OCI-LY7 (cell line): ENCODE data around the gene LPCAT3. TPM values are rescaled to one million over a fixed set of nuclear protein-coding genes. Genes with fewer than 3 reads are reported as not detected.
"Not testable (repeated sequence)": the region's sequence is repeated elsewhere in the genome, so short reads cannot be mapped to it uniquely, and the experiment has no call there.

Source experiments
- BruUV-seq: library from RNA; stranded (reverse); fragments of 400-500 nt; replicated peaks from 2 replicates; lab custom pipeline; 2021; lab: Mats Ljungman, UMichigan
- CTCF ChIA-PET: fragments of 300-600 bp; sonication (Branson Sonifier 250); formaldehyde crosslinking; loops from one replicate; lab custom pipeline; 2022; ENCODE audit warnings: antibody characterized with exemption; ENCODE audit not compliant: unreplicated experiment; lab: Charles Lee
- POLR2A ChIA-PET: fragments of 300-600 bp; sonication (Branson Sonifier 250); formaldehyde crosslinking; loops from one replicate; lab custom pipeline; 2022; ENCODE audit warnings: antibody characterized with exemption; lab: Charles Lee
- DNase-seq: peaks from one replicate; pipeline ENCODE4 v3.0.0-alpha.2; 2015; ENCODE audit warnings: low spot score
- H2AFZ ChIP-seq: fragments of 200-600 bp; sonication (generic), shearing (Covaris generic); 2 replicates; pipeline ENCODE4 v1.6.1; 2014; ENCODE audit warnings: mild to moderate bottlenecking, antibody characterized with exemption, low read length, moderate library complexity
- H3K27ac ChIP-seq: fragments of 200-600 bp; sonication (generic); 2 replicates; pipeline ENCODE4 v1.5.1; 2014; ENCODE audit warnings: mixed run types, low read depth, mild to moderate bottlenecking, moderate library complexity, low read length, inconsistent platforms; ENCODE audit not compliant: poor library complexity, severe bottlenecking
- H3K36me3 ChIP-seq: fragments of 200-600 bp; sonication (generic); 2 replicates; pipeline ENCODE4 v1.6.1; 2014; ENCODE audit warnings: mild to moderate bottlenecking, antibody characterized with exemption, low read length, moderate library complexity, mixed read lengths; ENCODE audit not compliant: insufficient read depth
- H3K4me1 ChIP-seq: fragments of 200-600 bp; sonication (generic); 2 replicates; pipeline ENCODE4 v1.5.1; 2014; ENCODE audit warnings: mild to moderate bottlenecking, low read length; ENCODE audit not compliant: insufficient read depth, poor library complexity, severe bottlenecking
- H3K4me2 ChIP-seq: fragments of 200-600 bp; sonication (generic); 2 replicates; pipeline ENCODE4 v1.6.1; 2014; ENCODE audit warnings: mild to moderate bottlenecking, low read length
- H3K4me3 ChIP-seq: fragments of 200-600 bp; sonication (generic); 2 replicates; pipeline ENCODE4 v1.5.1; 2014; ENCODE audit warnings: mild to moderate bottlenecking, low read depth, low read length; ENCODE audit not compliant: poor library complexity, severe bottlenecking
- H3K79me2 ChIP-seq: fragments of 200-600 bp; sonication (generic); 2 replicates; pipeline ENCODE4 v1.6.1; 2016; ENCODE audit warnings: low read depth, mild to moderate bottlenecking, low read length, moderate library complexity, mixed read lengths; ENCODE audit not compliant: insufficient read depth
- H3K9me2 ChIP-seq: fragments of 200-600 bp; sonication (generic); 2 replicates; pipeline ENCODE4 v1.6.1; 2016; ENCODE audit warnings: mild to moderate bottlenecking, low read length, mixed read lengths; ENCODE audit not compliant: insufficient read depth
- H3K9me3 ChIP-seq: fragments of 200-600 bp; sonication (generic); 2 replicates; pipeline ENCODE4 v1.6.1; 2014; ENCODE audit warnings: mild to moderate bottlenecking, mixed run types, low read length, mixed read lengths
- H4K20me1 ChIP-seq: fragments of 200-600 bp; sonication (generic); 2 replicates; pipeline ENCODE4 v1.6.1; 2014; ENCODE audit warnings: mild to moderate bottlenecking, antibody characterized with exemption, low read length, moderate library complexity, mixed read lengths; ENCODE audit not compliant: insufficient read depth
- EZH2phosphoT487 ChIP-seq: fragments of 200-600 bp; sonication (generic); IDR thresholded peaks from 2 replicates; pipeline ENCODE4 v1.6.1; 2018; ENCODE audit warnings: low read depth, borderline replicate concordance, mild to moderate bottlenecking, mixed run types, antibody characterized with exemption, low read length, moderate library complexity, mixed read lengths
- intact Hi-C: fragments of 100-400 bp; cut with micrococcal nuclease; formaldehyde crosslinking; loops from one replicate; pipeline ENCODE4 v1.10.0; 2022; ENCODE audit not compliant: unreplicated experiment
- total RNA-seq, 2 experiments: library from RNA; depleted of rRNA in 1 of 2; stranded (reverse); fragments of >200 nt in 1 of 2; shearing (Covaris generic) in 1 of 2; gene quantifications; 2 replicates each; pipeline ENCODE4 v1.2.3, GENCODE V29; 2014 to 2022
- TF ChIP-seq, protein P1 (sequence below): fragments of 200-600 bp; sonication (generic); conservative IDR thresholded peaks from 2 replicates; pipeline ENCODE4 v1.5.1; 2014; ENCODE audit warnings: mild to moderate bottlenecking, antibody characterized with exemption, low read length, moderate library complexity, mixed read lengths

LPCAT3 gene
- total RNA-seq, 2 experiments from 2014 or later, result 17.4 to 29.7 TPM

DNA sequence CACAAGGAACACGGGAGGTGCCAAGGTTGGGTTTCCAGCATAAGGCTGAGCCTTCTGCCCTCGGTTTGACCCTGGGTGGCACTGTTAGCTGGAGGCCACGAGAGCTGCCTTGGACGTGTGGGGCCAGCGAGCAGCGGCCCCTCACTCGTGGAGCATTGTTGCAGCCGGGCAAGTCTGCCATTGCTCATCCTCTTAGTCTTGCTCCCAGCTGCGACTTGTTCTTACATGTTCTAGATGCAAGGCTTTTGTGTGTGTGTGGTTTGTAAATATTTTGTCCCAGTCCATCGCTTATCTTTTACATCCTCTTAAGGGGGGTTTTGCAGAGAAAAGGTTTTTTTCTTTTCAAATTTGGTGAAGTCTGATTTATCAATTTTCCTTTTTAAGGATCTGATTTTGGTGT lies 21.1 kb upstream of the LPCAT3 start:
- Histone ChIP-seq H3K4me3 (no peak overlapping the region), H3K27ac (no peak overlapping the region), H3K9me2 (no peaks in the 10 kb centered on the region), H3K36me3 (no peaks in the 10 kb centered on the region), H3K4me2 (no peak overlapping the region), H3K79me2 (no peaks in the 10 kb centered on the region), H3K9me3 (no peaks in the 10 kb centered on the region), H3K4me1 (no peaks in the 10 kb centered on the region), H2AFZ (no peak overlapping the region), H4K20me1 (no peaks in the 10 kb centered on the region)
- BruUV-seq, result no TSS peak
- DNase-seq, result no peak
- intact Hi-C loops, result no loop called here
- POLR2A ChIA-PET, result no interaction called here
- no peak for TF ChIP-seq EZH2phosphoT487
- CTCF ChIA-PET, result no interaction called here

DNA sequence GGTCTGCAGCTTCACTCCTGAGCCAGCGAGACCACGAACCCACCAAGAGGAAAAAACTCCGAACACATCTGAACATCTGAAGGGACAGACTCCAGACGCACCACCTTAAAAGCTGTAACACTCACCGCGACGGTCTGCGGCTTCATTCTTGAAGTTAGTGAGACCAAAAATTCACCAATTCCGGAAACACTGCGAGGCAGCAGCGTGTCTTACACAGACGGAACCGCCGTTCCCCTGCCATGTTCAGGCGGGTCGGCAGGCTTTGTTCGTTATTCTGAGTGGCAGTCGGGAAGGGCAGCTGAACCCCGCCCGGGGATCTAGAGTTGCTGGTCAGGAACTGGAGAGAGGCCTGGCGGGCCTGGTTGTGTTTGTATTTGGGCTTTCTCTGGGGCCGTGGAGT lies 20.3 kb upstream of the LPCAT3 start:
- H3K4me1 ChIP-seq, result no peaks in the 10 kb centered on the region
- DNase-seq, result no peak
- no peak overlapping the region for H3K27ac ChIP-seq
- H3K36me3 ChIP-seq, result no peaks in the 10 kb centered on the region
- H3K4me3 ChIP-seq, result no peak overlapping the region
- H2AFZ ChIP-seq, result no peak overlapping the region
- H3K9me3 ChIP-seq, result no peaks in the 10 kb centered on the region
- H3K4me2 ChIP-seq, result no peak overlapping the region
- TF ChIP-seq, protein P1, sequence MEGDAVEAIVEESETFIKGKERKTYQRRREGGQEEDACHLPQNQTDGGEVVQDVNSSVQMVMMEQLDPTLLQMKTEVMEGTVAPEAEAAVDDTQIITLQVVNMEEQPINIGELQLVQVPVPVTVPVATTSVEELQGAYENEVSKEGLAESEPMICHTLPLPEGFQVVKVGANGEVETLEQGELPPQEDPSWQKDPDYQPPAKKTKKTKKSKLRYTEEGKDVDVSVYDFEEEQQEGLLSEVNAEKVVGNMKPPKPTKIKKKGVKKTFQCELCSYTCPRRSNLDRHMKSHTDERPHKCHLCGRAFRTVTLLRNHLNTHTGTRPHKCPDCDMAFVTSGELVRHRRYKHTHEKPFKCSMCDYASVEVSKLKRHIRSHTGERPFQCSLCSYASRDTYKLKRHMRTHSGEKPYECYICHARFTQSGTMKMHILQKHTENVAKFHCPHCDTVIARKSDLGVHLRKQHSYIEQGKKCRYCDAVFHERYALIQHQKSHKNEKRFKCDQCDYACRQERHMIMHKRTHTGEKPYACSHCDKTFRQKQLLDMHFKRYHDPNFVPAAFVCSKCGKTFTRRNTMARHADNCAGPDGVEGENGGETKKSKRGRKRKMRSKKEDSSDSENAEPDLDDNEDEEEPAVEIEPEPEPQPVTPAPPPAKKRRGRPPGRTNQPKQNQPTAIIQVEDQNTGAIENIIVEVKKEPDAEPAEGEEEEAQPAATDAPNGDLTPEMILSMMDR, result no peak
- TF ChIP-seq EZH2phosphoT487, result no peak
- H3K9me2 ChIP-seq, result no peaks in the 10 kb centered on the region
- H3K79me2 ChIP-seq, result no peaks in the 10 kb centered on the region
- H4K20me1 ChIP-seq, result no peaks in the 10 kb centered on the region
- intact Hi-C loops, result no loop called here
- POLR2A ChIA-PET, result no interaction called here
- CTCF ChIA-PET, result interaction anchor here (0.7 kb wide), 1 partner anchor 30 kb away, joined by 3 read pairs; no protein-coding TSS in a partner anchor
- BruUV-seq, result no TSS peak

DNA sequence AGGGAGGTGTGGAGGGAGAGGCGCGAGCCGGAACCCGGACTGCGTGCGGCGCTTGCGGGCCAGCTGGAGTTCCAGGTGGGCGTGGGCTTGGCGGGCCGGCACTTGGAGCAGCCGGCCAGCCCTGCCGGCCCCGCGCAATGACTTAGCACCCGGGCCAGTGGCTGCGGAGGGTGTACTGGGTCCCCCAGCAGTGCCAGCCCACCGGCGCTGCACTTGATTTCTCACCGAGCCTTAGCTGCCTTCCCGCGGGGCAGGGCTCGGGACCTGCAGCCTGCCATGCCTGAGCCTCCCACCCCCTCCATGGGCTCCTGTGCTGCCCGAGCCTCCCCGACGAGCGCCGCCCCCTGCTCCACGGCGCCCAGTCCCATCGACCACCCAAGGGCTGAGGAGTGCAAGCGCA lies 19.1 kb upstream of the LPCAT3 start:
- intact Hi-C loops, H3K4me2 ChIP-seq, H3K27ac ChIP-seq, H3K4me1 ChIP-seq, H2AFZ ChIP-seq, H4K20me1 ChIP-seq, CTCF ChIA-PET, BruUV-seq, H3K9me2 ChIP-seq, H3K9me3 ChIP-seq, H3K4me3 ChIP-seq, H3K79me2 ChIP-seq, DNase-seq, H3K36me3 ChIP-seq: not testable (repeated sequence)
- POLR2A ChIA-PET, result interaction anchor here (0.9 kb wide), 1 partner anchor 13 kb away, joined by 3 read pairs; no protein-coding TSS in a partner anchor

DNA sequence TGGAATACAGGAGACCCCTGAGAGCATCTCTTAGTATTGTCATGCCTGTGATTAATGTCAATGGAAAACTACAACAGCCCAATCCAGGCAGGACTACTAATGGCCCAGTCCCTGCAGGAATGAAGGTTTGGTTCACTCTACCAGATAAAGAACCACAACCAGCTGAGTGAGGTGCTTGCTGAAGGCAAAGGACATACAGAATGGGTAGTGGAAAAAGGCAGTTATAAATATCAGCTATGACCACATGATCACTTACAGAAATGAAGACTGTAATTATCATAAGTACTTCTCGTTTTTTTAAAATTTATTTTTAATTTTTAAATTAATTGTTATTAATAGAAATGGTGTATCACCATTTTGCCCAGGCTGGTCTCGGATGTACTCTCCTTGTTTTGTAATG lies 17.2 kb upstream of the LPCAT3 start:
- no peaks in the 10 kb centered on the region for H3K4me1 ChIP-seq
- H3K79me2 ChIP-seq, result no peaks in the 10 kb centered on the region
- H2AFZ ChIP-seq, result no peak overlapping the region
- no peaks in the 10 kb centered on the region for H3K36me3 ChIP-seq
- no peak overlapping the region for H3K4me3 ChIP-seq
- no peaks in the 10 kb centered on the region for H3K9me3 ChIP-seq
- no peak overlapping the region for H3K27ac ChIP-seq
- no peak for DNase-seq
- no peaks in the 10 kb centered on the region for H3K9me2 ChIP-seq
- ChIA-PET POLR2A (no interaction called here), CTCF (no interaction called here)
- H3K4me2 ChIP-seq, result no peak overlapping the region
- no peak for TF ChIP-seq EZH2phosphoT487
- TF ChIP-seq, protein P1, result no peak
- intact Hi-C loops, result no loop called here
- BruUV-seq, result no TSS peak
- H4K20me1 ChIP-seq, result no peaks in the 10 kb centered on the region
